Parathyroid adenoma (tissue), 2 donors: ENCODE data around the gene PBX1.

Experiments
- H2AFZ ChIP-seq: fragments of 300-600 bp; sonication (generic); one replicate; pipeline ENCODE4 v1.7.0; 2017; ENCODE audit warnings: antibody characterized with exemption, mild to moderate bottlenecking
- H3K27ac ChIP-seq: fragments of 300-600 bp; sonication (generic); one replicate; pipeline ENCODE4 v1.7.0; 2017
- H3K27me3 ChIP-seq: fragments of 300-600 bp; sonication (generic); one replicate; pipeline ENCODE4 v1.7.0; 2017; ENCODE audit warnings: low read length; ENCODE audit not compliant: control insufficient read depth, insufficient read depth
- H3K36me3 ChIP-seq: fragments of 300-600 bp; sonication (generic); one replicate; pipeline ENCODE4 v1.7.0; 2017; ENCODE audit warnings: low read length; ENCODE audit not compliant: control insufficient read depth, insufficient read depth
- H3K4me1 ChIP-seq: fragments of 300-600 bp; sonication (generic); one replicate; pipeline ENCODE4 v1.7.0; 2017; ENCODE audit warnings: control low read depth
- H3K4me2 ChIP-seq: fragments of 300-600 bp; sonication (generic); one replicate; pipeline ENCODE4 v1.7.0; 2017; ENCODE audit warnings: low read length
- H3K4me3 ChIP-seq: fragments of 300-600 bp; sonication (generic); one replicate; pipeline ENCODE4 v1.7.0; 2017; ENCODE audit warnings: low read depth, low read length
- H3K79me2 ChIP-seq: fragments of 300-600 bp; sonication (generic); one replicate; pipeline ENCODE4 v1.7.0; 2017; ENCODE audit warnings: control low read depth
- H3K9ac ChIP-seq: fragments of 300-600 bp; sonication (generic); one replicate; pipeline ENCODE4 v1.7.0; 2017; ENCODE audit warnings: mild to moderate bottlenecking
- H3K9me3 ChIP-seq: fragments of 300-600 bp; sonication (generic); one replicate; pipeline ENCODE4 v1.7.0; 2017; ENCODE audit warnings: low read length; ENCODE audit not compliant: control insufficient read depth
- CTCF ChIP-seq: fragments of 300-600 bp; sonication (generic); IDR thresholded peaks from one replicate; pipeline ENCODE4 v1.7.0; 2017; ENCODE audit warnings: antibody characterized with exemption, mild to moderate bottlenecking
- donor health status: primary hyperparathyroidism.

Gene PBX1

GRCh38 chr1:164708596-164708995 is 149.6 kb downstream of the PBX1 start:
- Histone ChIP-seq H3K79me2 (peaks cover 10% of the 10 kb centered on the region), H3K9me3 (no peaks in the 10 kb centered on the region), H3K36me3 (no peaks in the 10 kb centered on the region), H3K27ac (peak overlapping the region; percentile 36), H3K4me1 (peaks cover 45% of the 10 kb centered on the region), H3K27me3 (no peaks in the 10 kb centered on the region), H3K9ac (no peak overlapping the region), H2AFZ (no peak overlapping the region), H3K4me2 (no peak overlapping the region), H3K4me3 (no peak overlapping the region)
- TF ChIP-seq CTCF = no peak

DNA sequence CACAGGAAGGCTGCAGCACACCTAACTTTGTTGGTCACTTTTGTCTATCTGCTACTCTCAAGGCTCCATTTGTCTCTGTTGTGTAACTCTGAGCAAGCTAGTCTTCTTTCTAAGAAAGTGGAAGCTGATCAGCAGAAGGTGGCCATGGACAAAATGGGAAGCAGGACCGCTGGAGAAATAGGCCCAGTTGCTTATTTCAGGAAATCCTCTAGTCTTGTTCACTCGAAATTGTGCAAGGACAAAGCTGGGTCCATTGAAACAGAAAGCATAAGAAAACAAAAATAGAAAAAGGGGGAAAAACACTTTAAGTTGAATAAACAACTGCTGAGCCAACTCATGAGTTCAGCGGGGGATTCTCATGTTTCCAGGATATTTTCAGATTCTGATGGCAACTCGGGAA is 150.1 kb downstream of the PBX1 start:
- no peaks in the 10 kb centered on the region for H3K27me3 ChIP-seq
- no peaks in the 10 kb centered on the region for H3K9me3 ChIP-seq
- H3K27ac ChIP-seq = peak overlapping the region; percentile 36
- H3K4me2 ChIP-seq = no peak overlapping the region
- H3K4me1 ChIP-seq = peaks cover 41% of the 10 kb centered on the region
- no peaks in the 10 kb centered on the region for H3K36me3 ChIP-seq
- no peak overlapping the region for H2AFZ ChIP-seq
- H3K4me3 ChIP-seq = no peak overlapping the region
- no peak for TF ChIP-seq CTCF
- H3K79me2 ChIP-seq = peaks cover 10% of the 10 kb centered on the region
- no peak overlapping the region for H3K9ac ChIP-seq

- no peaks in the 10 kb centered on the region for H3K36me3 ChIP-seq
- no peak for TF ChIP-seq CTCF
- H3K4me3 ChIP-seq = no peak overlapping the region
- no peak overlapping the region for H3K9ac ChIP-seq
- no peaks in the 10 kb centered on the region for H3K27me3 ChIP-seq
- H2AFZ ChIP-seq = no peak overlapping the region
- peaks cover 41% of the 10 kb centered on the region for H3K4me1 ChIP-seq
- no peak overlapping the region for H3K4me2 ChIP-seq
- H3K79me2 ChIP-seq = peaks cover 10% of the 10 kb centered on the region
- no peaks in the 10 kb centered on the region for H3K9me3 ChIP-seq
- no peak overlapping the region for H3K27ac ChIP-seq
Measured at GRCh38 chr1:164709541-164710278, 150.7 kb downstream of the PBX1 start.

DNA sequence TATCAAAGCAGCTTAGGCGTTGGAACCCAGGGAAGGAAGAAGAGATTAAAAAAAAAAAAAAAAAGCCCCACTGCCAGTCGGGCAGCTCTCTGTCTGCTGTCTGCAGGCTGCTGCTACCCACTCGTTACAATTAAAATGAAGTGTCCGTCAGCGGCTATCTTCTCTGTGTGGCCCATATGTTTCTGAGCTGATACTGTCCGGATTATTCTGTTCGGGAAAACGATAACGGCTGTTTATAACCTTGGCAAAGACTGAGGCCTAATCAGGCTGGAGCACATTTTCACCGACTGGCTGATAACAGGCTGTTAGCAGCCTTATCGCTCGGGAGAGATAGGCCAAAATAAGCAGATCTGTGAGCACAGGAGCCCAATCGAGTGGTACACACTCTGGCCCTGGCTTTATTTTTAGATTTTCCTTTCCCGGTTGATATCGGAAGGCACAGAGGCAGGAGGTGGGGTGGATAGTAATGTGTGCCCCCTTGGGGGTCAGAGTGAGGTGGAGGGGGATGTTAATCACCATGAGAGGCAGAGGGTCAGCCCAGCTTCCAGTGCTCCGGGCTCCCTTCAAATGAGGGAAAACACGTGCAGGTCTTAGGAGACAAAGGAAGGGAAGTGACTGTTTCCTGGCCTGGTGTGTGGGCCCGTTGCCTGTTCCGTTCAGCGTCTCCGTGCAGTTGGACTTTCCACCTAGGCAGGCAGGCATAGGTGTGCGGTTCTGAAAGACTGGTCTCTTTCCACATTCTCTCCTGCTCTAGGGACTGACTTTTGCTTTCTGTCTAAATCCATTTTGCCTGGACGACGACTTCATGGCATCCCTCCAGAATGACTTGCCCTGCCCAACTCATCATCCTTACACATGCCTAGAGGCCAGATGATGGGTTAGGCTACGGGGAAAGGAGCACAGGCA is 153.4 kb downstream of the PBX1 start:
- Histone ChIP-seq H3K27ac (peak overlapping the region; percentile 51), H3K9me3 (no peaks in the 10 kb centered on the region), H3K27me3 (no peaks in the 10 kb centered on the region), H3K79me2 (peaks cover 15% of the 10 kb centered on the region), H3K4me2 (no peak overlapping the region), H3K9ac (no peak overlapping the region), H3K4me3 (no peak overlapping the region), H2AFZ (peak overlapping the region; percentile 22), H3K4me1 (peaks cover 31% of the 10 kb centered on the region), H3K36me3 (no peaks in the 10 kb centered on the region)
- TF ChIP-seq CTCF = no peak
